HepG2 (cell line): Measurements from ENCODE around the gene PRM3. TPM values are rescaled to one million over a fixed set of nuclear protein-coding genes. Genes with fewer than 3 reads are reported as not detected.
A peak's percentile ranks its signal among the peaks of the same experiment; 100 is the strongest.

ENCODE experiments used
- EED ChIP-seq: sonication (generic); formaldehyde crosslinking; IDR thresholded peaks from 2 replicates; pipeline ENCODE4 v1.5.0; 2020; ENCODE audit warnings: mild to moderate bottlenecking, missing genetic modification reagents
- FOXK2 ChIP-seq: fragments of 450-650 bp; IDR thresholded peaks from 2 replicates; pipeline ENCODE4 v1.6.1; 2016
- GLI4 ChIP-seq: sonication (generic); formaldehyde crosslinking; IDR thresholded peaks from 2 replicates; pipeline ENCODE4 v1.5.1; 2020; ENCODE audit warnings: missing genetic modification reagents, mild to moderate bottlenecking, moderate library complexity, borderline replicate concordance
- HOXD1 ChIP-seq: sonication (generic); formaldehyde crosslinking; IDR thresholded peaks from 2 replicates; pipeline ENCODE4 v1.5.0; 2020; ENCODE audit warnings: missing genetic modification reagents
- PLRG1 ChIP-seq: fragments of 450-650 bp; conservative IDR thresholded peaks from 2 replicates; pipeline ENCODE4 v1.6.1; 2016
- RBM39 ChIP-seq: fragments of 200-400 bp; formaldehyde crosslinking; IDR thresholded peaks from one replicate; pipeline ENCODE4 v1.6.1; 2018; ENCODE audit warnings: antibody characterized with exemption, mild to moderate bottlenecking, low read depth, low read length; ENCODE audit not compliant: poor library complexity, severe bottlenecking
- RFXAP ChIP-seq: sonication (generic); formaldehyde crosslinking; IDR thresholded peaks from 2 replicates; pipeline ENCODE4 v1.4.0; 2020; ENCODE audit warnings: missing genetic modification reagents, borderline replicate concordance
- SETDB1 ChIP-seq: sonication (generic); formaldehyde crosslinking; IDR thresholded peaks from 2 replicates; pipeline ENCODE4 v1.5.1; 2020; ENCODE audit warnings: missing genetic modification reagents, mild to moderate bottlenecking, borderline replicate concordance
- SOX5 ChIP-seq: IDR thresholded peaks from 2 replicates; pipeline ENCODE4 v1.6.1; 2016; ENCODE audit warnings: borderline replicate concordance
- TOE1 ChIP-seq: sonication (generic); formaldehyde crosslinking; IDR thresholded peaks from 2 replicates; pipeline ENCODE4 v1.4.0; 2020; ENCODE audit warnings: mild to moderate bottlenecking, missing genetic modification reagents
- YEATS2 ChIP-seq: sonication (generic); formaldehyde crosslinking; IDR thresholded peaks from 2 replicates; pipeline ENCODE4 v1.4.0; 2020; ENCODE audit warnings: missing genetic modification reagents, borderline replicate concordance
- YY1 ChIP-seq: IDR thresholded peaks from 2 replicates; pipeline ENCODE4 v1.6.1; 2011; ENCODE audit warnings: low read length, low read depth, moderate library complexity, mild to moderate bottlenecking; ENCODE audit not compliant: insufficient read depth, insufficient replicate concordance
- ZNF367 ChIP-seq: sonication (generic); formaldehyde crosslinking; IDR thresholded peaks from 2 replicates; pipeline ENCODE4 v1.4.0; 2020; ENCODE audit warnings: missing genetic modification reagents, borderline replicate concordance
- ZNF570 ChIP-seq: sonication (generic); formaldehyde crosslinking; IDR thresholded peaks from 2 replicates; pipeline ENCODE4 v1.4.0; 2020; ENCODE audit warnings: mild to moderate bottlenecking, missing genetic modification reagents, borderline replicate concordance
- ZNF589 ChIP-seq: sonication (generic); formaldehyde crosslinking; conservative IDR thresholded peaks from 2 replicates; pipeline ENCODE4 v1.8.0; 2022; ENCODE audit warnings: mild to moderate bottlenecking, moderate library complexity, missing genetic modification reagents
- polyA plus RNA-seq, 8 experiments: library from polyadenylated mRNA; depleted of rRNA in 3 of 8; stranded (reverse) in 7 of 8; unstranded in 1 of 8; fragments of >200 nt; fragmentation: Illumina TruSeq in 4 of 8; extraction: Trizol in 4 of 8; gene quantifications; 2 replicates each; pipeline versions ENCODE4 v1.2.1 to v1.2.3, GENCODE V29; 2011 to 2016; ENCODE audit warnings: low read depth in 4 of 8, missing spikeins in 1 of 8, mixed read lengths in 1 of 8; ENCODE audit not compliant: insufficient read depth in 1 of 8
- total RNA-seq, 5 experiments: library from RNA; depleted of rRNA; stranded (reverse); fragments of >200 nt; fragmentation: Illumina TruSeq; extraction: Trizol; gene quantifications; 2 replicates each; pipeline ENCODE4 v1.2.3, GENCODE V29; 2016; ENCODE audit warnings: low read depth in 1 of 5
- TF ChIP-seq, protein P1 (sequence below): sonication (generic); formaldehyde crosslinking; IDR thresholded peaks from 2 replicates; pipeline ENCODE4 v1.9.0; 2021; ENCODE audit warnings: missing genetic modification reagents, borderline replicate concordance
- TF ChIP-seq, protein P2 (sequence below): sonication (generic); formaldehyde crosslinking; IDR thresholded peaks from 2 replicates; pipeline ENCODE4 v1.4.0; 2020; ENCODE audit warnings: mild to moderate bottlenecking, missing genetic modification reagents
- TF ChIP-seq, protein P3 (sequence below): sonication (generic); formaldehyde crosslinking; IDR thresholded peaks from 2 replicates; pipeline ENCODE4 v1.4.0; 2020; ENCODE audit warnings: missing genetic modification reagents, mild to moderate bottlenecking, borderline replicate concordance

Gene PRM3
- total and polyA plus RNA-seq, 2 of the 13 experiments (the other 11 are each of a cell fraction or from before 2014, with no cell fraction given) = not detected

DNA sequence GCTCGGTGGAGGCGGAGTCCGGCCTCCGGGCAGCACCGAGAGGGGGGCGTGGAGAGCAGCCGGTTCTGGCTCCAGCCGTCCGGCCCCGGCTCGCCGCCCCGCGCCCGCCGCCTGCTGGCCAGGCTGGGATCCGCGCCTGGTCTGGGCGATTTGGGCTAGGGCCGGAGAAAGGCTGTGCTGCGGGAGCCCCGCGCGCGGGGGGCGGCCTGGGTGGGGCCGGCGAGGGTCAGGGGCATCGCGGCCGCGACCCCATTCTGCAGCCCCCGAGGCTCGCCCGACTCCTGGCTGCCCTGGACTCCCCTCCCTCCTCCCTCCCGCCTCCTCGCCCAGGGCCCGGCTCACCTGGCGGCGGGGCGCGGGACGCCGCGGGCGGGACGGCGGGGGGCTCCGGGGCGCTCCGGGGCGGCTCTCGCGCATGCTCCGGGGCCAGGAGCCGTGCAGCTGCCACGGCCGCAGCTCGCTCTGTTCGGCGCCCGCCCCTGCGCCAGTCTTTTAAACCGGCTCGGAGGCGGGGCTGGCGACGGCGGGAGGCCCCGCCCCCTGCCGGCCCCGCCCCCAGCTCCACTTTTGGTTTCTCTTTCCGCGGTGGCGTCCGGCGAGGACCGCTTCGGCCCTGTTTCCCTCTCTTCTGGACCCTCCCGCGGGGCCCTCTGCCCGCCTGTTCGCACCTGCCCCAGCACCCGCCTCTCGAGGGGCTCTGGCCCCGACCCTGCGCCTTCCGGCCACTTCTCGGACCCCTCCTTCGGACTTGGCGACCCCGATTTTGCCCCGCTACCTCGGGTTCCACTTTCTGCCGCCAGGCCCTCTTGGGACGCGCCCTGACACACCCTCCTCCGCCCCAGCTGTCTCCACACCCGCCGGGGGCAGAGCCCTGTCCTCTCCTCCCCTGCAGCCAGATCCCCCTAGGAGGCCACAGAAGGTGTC is 17.4 kb downstream of the PRM3 start, which contains the start of gene SOCS1 (continued):
- TF ChIP-seq, protein P1, sequence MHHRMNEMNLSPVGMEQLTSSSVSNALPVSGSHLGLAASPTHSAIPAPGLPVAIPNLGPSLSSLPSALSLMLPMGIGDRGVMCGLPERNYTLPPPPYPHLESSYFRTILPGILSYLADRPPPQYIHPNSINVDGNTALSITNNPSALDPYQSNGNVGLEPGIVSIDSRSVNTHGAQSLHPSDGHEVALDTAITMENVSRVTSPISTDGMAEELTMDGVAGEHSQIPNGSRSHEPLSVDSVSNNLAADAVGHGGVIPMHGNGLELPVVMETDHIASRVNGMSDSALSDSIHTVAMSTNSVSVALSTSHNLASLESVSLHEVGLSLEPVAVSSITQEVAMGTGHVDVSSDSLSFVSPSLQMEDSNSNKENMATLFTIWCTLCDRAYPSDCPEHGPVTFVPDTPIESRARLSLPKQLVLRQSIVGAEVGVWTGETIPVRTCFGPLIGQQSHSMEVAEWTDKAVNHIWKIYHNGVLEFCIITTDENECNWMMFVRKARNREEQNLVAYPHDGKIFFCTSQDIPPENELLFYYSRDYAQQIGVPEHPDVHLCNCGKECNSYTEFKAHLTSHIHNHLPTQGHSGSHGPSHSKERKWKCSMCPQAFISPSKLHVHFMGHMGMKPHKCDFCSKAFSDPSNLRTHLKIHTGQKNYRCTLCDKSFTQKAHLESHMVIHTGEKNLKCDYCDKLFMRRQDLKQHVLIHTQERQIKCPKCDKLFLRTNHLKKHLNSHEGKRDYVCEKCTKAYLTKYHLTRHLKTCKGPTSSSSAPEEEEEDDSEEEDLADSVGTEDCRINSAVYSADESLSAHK (CRISPR knock-in tag) = no peak
- TF ChIP-seq YEATS2 (CRISPR knock-in tag) (no peak; the same call in 1 of the 2 replicates), SETDB1 (CRISPR knock-in tag) (no peak), PLRG1 (no peak), YY1 (no peak), ZNF367 (CRISPR knock-in tag) (peak; percentile 71; the same call in 1 of the 2 replicates), RBM39 (no peak), ZNF589 (CRISPR knock-in tag) (peak; percentile 94), RFXAP (no peak; the same call in 1 of the 2 replicates), SOX5 (peak; percentile 27; the same call in 1 of the 2 replicates), GLI4 (no peak), TOE1 (CRISPR knock-in tag) (no peak), EED (CRISPR knock-in tag) (peak; percentile 95), ZNF570 (no peak), FOXK2 (peak; percentile 61), HOXD1 (peak; percentile 93)
- TF ChIP-seq, protein P2, sequence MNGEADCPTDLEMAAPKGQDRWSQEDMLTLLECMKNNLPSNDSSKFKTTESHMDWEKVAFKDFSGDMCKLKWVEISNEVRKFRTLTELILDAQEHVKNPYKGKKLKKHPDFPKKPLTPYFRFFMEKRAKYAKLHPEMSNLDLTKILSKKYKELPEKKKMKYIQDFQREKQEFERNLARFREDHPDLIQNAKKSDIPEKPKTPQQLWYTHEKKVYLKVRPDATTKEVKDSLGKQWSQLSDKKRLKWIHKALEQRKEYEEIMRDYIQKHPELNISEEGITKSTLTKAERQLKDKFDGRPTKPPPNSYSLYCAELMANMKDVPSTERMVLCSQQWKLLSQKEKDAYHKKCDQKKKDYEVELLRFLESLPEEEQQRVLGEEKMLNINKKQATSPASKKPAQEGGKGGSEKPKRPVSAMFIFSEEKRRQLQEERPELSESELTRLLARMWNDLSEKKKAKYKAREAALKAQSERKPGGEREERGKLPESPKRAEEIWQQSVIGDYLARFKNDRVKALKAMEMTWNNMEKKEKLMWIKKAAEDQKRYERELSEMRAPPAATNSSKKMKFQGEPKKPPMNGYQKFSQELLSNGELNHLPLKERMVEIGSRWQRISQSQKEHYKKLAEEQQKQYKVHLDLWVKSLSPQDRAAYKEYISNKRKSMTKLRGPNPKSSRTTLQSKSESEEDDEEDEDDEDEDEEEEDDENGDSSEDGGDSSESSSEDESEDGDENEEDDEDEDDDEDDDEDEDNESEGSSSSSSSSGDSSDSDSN = peak; percentile 73
- TF ChIP-seq, protein P3, sequence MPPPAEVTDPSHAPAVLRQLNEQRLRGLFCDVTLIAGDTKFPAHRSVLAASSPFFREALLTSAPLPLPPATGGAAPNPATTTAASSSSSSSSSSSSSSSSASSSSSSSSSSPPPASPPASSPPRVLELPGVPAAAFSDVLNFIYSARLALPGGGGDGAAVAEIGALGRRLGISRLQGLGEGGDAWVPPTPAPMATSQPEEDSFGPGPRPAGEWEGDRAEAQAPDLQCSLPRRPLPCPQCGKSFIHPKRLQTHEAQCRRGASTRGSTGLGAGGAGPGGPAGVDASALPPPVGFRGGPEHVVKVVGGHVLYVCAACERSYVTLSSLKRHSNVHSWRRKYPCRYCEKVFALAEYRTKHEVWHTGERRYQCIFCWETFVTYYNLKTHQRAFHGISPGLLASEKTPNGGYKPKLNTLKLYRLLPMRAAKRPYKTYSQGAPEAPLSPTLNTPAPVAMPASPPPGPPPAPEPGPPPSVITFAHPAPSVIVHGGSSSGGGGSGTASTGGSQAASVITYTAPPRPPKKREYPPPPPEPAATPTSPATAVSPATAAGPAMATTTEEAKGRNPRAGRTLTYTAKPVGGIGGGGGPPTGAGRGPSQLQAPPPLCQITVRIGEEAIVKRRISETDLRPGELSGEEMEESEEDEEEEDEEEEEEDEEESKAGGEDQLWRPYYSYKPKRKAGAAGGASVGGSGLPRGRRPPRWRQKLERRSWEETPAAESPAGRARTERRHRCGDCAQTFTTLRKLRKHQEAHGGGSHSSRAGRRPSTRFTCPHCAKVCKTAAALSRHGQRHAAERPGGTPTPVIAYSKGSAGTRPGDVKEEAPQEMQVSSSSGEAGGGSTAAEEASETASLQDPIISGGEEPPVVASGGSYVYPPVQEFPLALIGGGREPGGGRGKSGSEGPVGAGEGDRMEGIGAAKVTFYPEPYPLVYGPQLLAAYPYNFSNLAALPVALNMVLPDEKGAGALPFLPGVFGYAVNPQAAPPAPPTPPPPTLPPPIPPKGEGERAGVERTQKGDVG (CRISPR knock-in tag) = peak; percentile 21; the same call in 1 of the 2 replicates
